A549 (cell line): ENCODE measurements around the gene AHI1.

Experiments used
- CBX2 ChIP-seq: fragments of 200-600 bp; sonication (generic); IDR thresholded peaks from 2 replicates; pipeline ENCODE4 v1.6.1; 2016; ENCODE audit warnings: low read depth, mild to moderate bottlenecking, borderline replicate concordance
- CTCF ChIP-seq: fragments of >200 bp; sonication (Bioruptor Twin); formaldehyde crosslinking; IDR thresholded peaks from 3 replicates; pipeline ENCODE4 v1.5.1; 2016
- JUN ChIP-seq, 2 experiments: fragments of >200 bp; sonication (Bioruptor Twin); formaldehyde crosslinking; IDR thresholded peaks; 2 replicates in 1 of 2; 3 replicates in 1 of 2; pipeline ENCODE4 v1.6.1; 2016 to 2017
- NR3C1 ChIP-seq: fragments of >200 bp; sonication (Bioruptor Twin); formaldehyde crosslinking; IDR thresholded peaks from 3 replicates; pipeline ENCODE4 v1.6.1; 2017

- no peak for TF ChIP-seq NR3C1
- TF ChIP-seq JUN (IDR thresholded peaks at IDR 0.05): no peak
- no peak for TF ChIP-seq CTCF
- TF ChIP-seq CBX2: no peak
Observed at GRCh38 chr6:135267085-135267484, 230.5 kb downstream of the AHI1 start.
